A673 (cell line): ENCODE results near the gene CBY2. TPM values are rescaled to one million over a fixed set of nuclear protein-coding genes. Genes with fewer than 3 reads are reported as not detected.

Source experiments
- BruUV-seq: library from RNA; stranded (reverse); fragments of 400-500 nt; replicated peaks from 2 replicates; lab custom pipeline; 2021; lab: Mats Ljungman, UMichigan
- CTCF ChIA-PET: fragments of 300-600 bp; sonication (Branson Sonifier 250); formaldehyde crosslinking; loops from one replicate; lab custom pipeline; 2022; ENCODE audit warnings: antibody characterized with exemption; lab: Charles Lee
- POLR2A ChIA-PET: fragments of 300-600 bp; sonication (Branson Sonifier 250); formaldehyde crosslinking; loops from one replicate; lab custom pipeline; 2022; ENCODE audit warnings: antibody characterized with exemption; ENCODE audit not compliant: low non-redundant PET; lab: Charles Lee
- DNase-seq: peaks from one replicate; pipeline ENCODE4 v3.0.0-alpha.2; 2015; ENCODE audit warnings: low spot score
- H3K27ac ChIP-seq: fragments of 200-600 bp; sonication (generic); 2 replicates; pipeline ENCODE4 v1.5.1; 2016; ENCODE audit warnings: mixed run types, low read depth, mild to moderate bottlenecking, mixed read lengths, antibody characterized with exemption, low read length; ENCODE audit not compliant: poor library complexity, severe bottlenecking
- H3K27me3 ChIP-seq: fragments of 200-600 bp; sonication (generic); replicated peaks from 2 replicates; pipeline ENCODE4 v1.6.1; 2017; ENCODE audit warnings: mixed run types, low read depth, mild to moderate bottlenecking, mixed read lengths, antibody characterized with exemption, low read length; ENCODE audit not compliant: insufficient read depth, poor library complexity
- H3K36me3 ChIP-seq: fragments of 200-600 bp; sonication (generic); 2 replicates; pipeline ENCODE4 v1.6.1; 2016; ENCODE audit warnings: mixed run types, mild to moderate bottlenecking, mixed read lengths, antibody characterized with exemption, low read length; ENCODE audit not compliant: insufficient read depth, poor library complexity, severe bottlenecking
- H3K4me1 ChIP-seq: fragments of 200-600 bp; sonication (generic); 2 replicates; pipeline ENCODE4 v1.6.1; 2017; ENCODE audit warnings: mixed run types, mild to moderate bottlenecking, mixed read lengths, antibody characterized with exemption, low read length; ENCODE audit not compliant: insufficient read depth, poor library complexity, severe bottlenecking
- H3K4me3 ChIP-seq: fragments of 200-600 bp; sonication (generic); 2 replicates; pipeline ENCODE4 v1.5.1; 2016; ENCODE audit warnings: low read depth, mixed run types, mild to moderate bottlenecking, mixed read lengths, low read length; ENCODE audit not compliant: poor library complexity, severe bottlenecking
- H3K9me3 ChIP-seq: fragments of 200-600 bp; sonication (generic); 2 replicates; pipeline ENCODE4 v1.6.1; 2016; ENCODE audit warnings: mixed run types, low read depth, mild to moderate bottlenecking, mixed read lengths, antibody characterized with exemption, low read length; ENCODE audit not compliant: poor library complexity, severe bottlenecking
- CTCF ChIP-seq: fragments of 300-800, 200-600 bp; sonication (generic); conservative IDR thresholded peaks from 2 replicates; pipeline ENCODE4 v1.5.1; 2017; ENCODE audit warnings: low read depth, mild to moderate bottlenecking, antibody characterized with exemption, low read length, moderate library complexity, mixed read lengths
- EZH2 ChIP-seq: fragments of 200-600 bp; sonication (generic); IDR thresholded peaks from 2 replicates; pipeline ENCODE4 v1.6.1; 2017; ENCODE audit warnings: borderline replicate concordance, low read depth, mild to moderate bottlenecking, mixed read lengths, antibody characterized with exemption, low read length; ENCODE audit not compliant: poor library complexity, severe bottlenecking
- intact Hi-C: fragments of 100-400 bp; cut with micrococcal nuclease; formaldehyde crosslinking; loops from one replicate; pipeline ENCODE4 v1.10.0; 2022; ENCODE audit not compliant: unreplicated experiment
- total RNA-seq: library from RNA; stranded (reverse); gene quantifications from 2 replicates; pipeline ENCODE4 v1.2.3, GENCODE V29; 2021

Gene CBY2
- total RNA-seq, 1 experiment from 2014 or later, result not detected

GRCh38 chr13:45728759-45729158 is 26.6 kb downstream of the CBY2 start:
- Histone ChIP-seq H3K4me3 (no peak overlapping the region), H3K9me3 (no peaks in the 10 kb centered on the region), H3K27me3 (no peaks in the 10 kb centered on the region), H3K36me3 (no peaks in the 10 kb centered on the region), H3K27ac (no peak overlapping the region), H3K4me1 (peaks cover 4% of the 10 kb centered on the region)
- DNase-seq, result no peak
- POLR2A ChIA-PET, result no interaction called here
- intact Hi-C loops, result no loop called here
- BruUV-seq, result no TSS peak
- TF ChIP-seq CTCF, result no peak
- no peak for TF ChIP-seq EZH2
- CTCF ChIA-PET, result no interaction called here

- ChIA-PET CTCF (no interaction called here), POLR2A (no interaction called here)
- Histone ChIP-seq H3K27ac (no peak overlapping the region), H3K4me3 (no peak overlapping the region), H3K27me3 (no peaks in the 10 kb centered on the region), H3K4me1 (no peaks in the 10 kb centered on the region), H3K36me3 (no peaks in the 10 kb centered on the region), H3K9me3 (no peaks in the 10 kb centered on the region)
- intact Hi-C loops, result no loop called here
- TF ChIP-seq EZH2 (no peak), CTCF (no peak)
- no TSS peak for BruUV-seq
- no peak for DNase-seq
Measured at GRCh38 chr13:45731455-45731854, 29.3 kb downstream of the CBY2 start.

GRCh38 chr13:45732916-45733315 is 30.8 kb downstream of the CBY2 start:
- intact Hi-C loops, result no loop called here
- Histone ChIP-seq H3K9me3 (no peaks in the 10 kb centered on the region), H3K4me1 (no peaks in the 10 kb centered on the region), H3K27ac (no peak overlapping the region), H3K36me3 (no peaks in the 10 kb centered on the region), H3K4me3 (no peak overlapping the region), H3K27me3 (no peaks in the 10 kb centered on the region)
- ChIA-PET CTCF (no interaction called here), POLR2A (no interaction called here)
- TF ChIP-seq CTCF (no peak), EZH2 (no peak)
- no peak for DNase-seq
- no TSS peak for BruUV-seq
